LNCAP (cell line): ENCODE results near the gene MAB21L4.

ENCODE experiments used
- CTCF ChIP-seq: fragments of 450-650 bp; IDR thresholded peaks from 2 replicates; pipeline ENCODE4 v1.5.1; 2017; ENCODE audit warnings: mild to moderate bottlenecking

Gene MAB21L4

GRCh38 chr2:240921311-240921994 is 25.5 kb upstream of the MAB21L4 start:
- no peak for TF ChIP-seq CTCF

GRCh38 chr2:240920783-240921231 is 24.9 kb upstream of the MAB21L4 start:
- no peak for TF ChIP-seq CTCF

- no peak for TF ChIP-seq CTCF
These were observed 24.1 kb upstream of the MAB21L4 start for GRCh38 chr2:240919786-240920782.

- TF ChIP-seq CTCF: no peak
These were observed 23.3 kb upstream of the MAB21L4 start for GRCh38 chr2:240919161-240919781.

GRCh38 chr2:240918258-240919091 is 22.5 kb upstream of the MAB21L4 start:
- no peak for TF ChIP-seq CTCF

GRCh38 chr2:240917684-240918257 is 21.8 kb upstream of the MAB21L4 start:
- TF ChIP-seq CTCF: no peak
